Measurements from ENCODE around the gene SALL3.
"Not testable (repeated sequence)": the region's sequence is repeated elsewhere in the genome, so short reads cannot be mapped to it uniquely, and the experiment has no call there.

The SALL3 gene

GRCh38 chr18:78979730-78980278 is at the start of gene SALL3:
SALL3 (plus strand) TSS chr18:78979818; CDS start chr18:78980275, 457 bp downstream.
- DNase-seq (ENCODE audit: low spot score): no peak

GRCh38 chr18:78932281-78932680 is 47.3 kb upstream of the SALL3 start:
- DNase-seq (ENCODE audit: low spot score): no peak

GRCh38 chr18:78934003-78934402 is 45.6 kb upstream of the SALL3 start:
- no peak for DNase-seq (ENCODE audit: low spot score)

- DNase-seq (ENCODE audit: low spot score): no peak
Observed at GRCh38 chr18:78934551-78935225, 44.9 kb upstream of the SALL3 start.

- DNase-seq (ENCODE audit: low spot score): no peak
Observed at GRCh38 chr18:78935406-78935805, 44.2 kb upstream of the SALL3 start.

GRCh38 chr18:78936251-78937005 is 43.2 kb upstream of the SALL3 start:
- no peak for DNase-seq (ENCODE audit: low spot score)

- no peak for DNase-seq (ENCODE audit: low spot score)
Observed at GRCh38 chr18:78937166-78937565, 42.5 kb upstream of the SALL3 start.

GRCh38 chr18:78939105-78939504 is 40.5 kb upstream of the SALL3 start:
- no peak for DNase-seq (ENCODE audit: low spot score)

GRCh38 chr18:78939734-78940494 is 39.7 kb upstream of the SALL3 start:
- DNase-seq (ENCODE audit: low spot score): no peak

- not testable (repeated sequence) for DNase-seq (ENCODE audit: low spot score)
Observed at GRCh38 chr18:78942236-78942635, 37.4 kb upstream of the SALL3 start.

- DNase-seq (ENCODE audit: low spot score): no peak
Observed at GRCh38 chr18:78945628-78946027, 34.0 kb upstream of the SALL3 start.

- DNase-seq (ENCODE audit: low spot score): no peak
Observed at GRCh38 chr18:78947291-78947690, 32.3 kb upstream of the SALL3 start.

GRCh38 chr18:78948221-78948620 is 31.4 kb upstream of the SALL3 start:
- DNase-seq (ENCODE audit: low spot score): no peak

- no peak for DNase-seq (ENCODE audit: low spot score)
Observed at GRCh38 chr18:78948707-78949106, 30.9 kb upstream of the SALL3 start.

GRCh38 chr18:78949216-78949615 is 30.4 kb upstream of the SALL3 start:
- no peak for DNase-seq (ENCODE audit: low spot score)

GRCh38 chr18:78950386-78950785 is 29.2 kb upstream of the SALL3 start:
- no peak for DNase-seq (ENCODE audit: low spot score)

- no peak for DNase-seq (ENCODE audit: low spot score)
Observed at GRCh38 chr18:78953566-78953965, 26.1 kb upstream of the SALL3 start.

GRCh38 chr18:78955051-78955450 is 24.6 kb upstream of the SALL3 start:
- no peak for DNase-seq (ENCODE audit: low spot score)

- no peak for DNase-seq (ENCODE audit: low spot score)
Observed at GRCh38 chr18:78957140-78957539, 22.5 kb upstream of the SALL3 start.

- DNase-seq (ENCODE audit: low spot score): no peak
Observed at GRCh38 chr18:78960709-78961108, 18.9 kb upstream of the SALL3 start.

GRCh38 chr18:78962098-78962497 is 17.5 kb upstream of the SALL3 start:
- DNase-seq (ENCODE audit: low spot score): no peak

- DNase-seq (ENCODE audit: low spot score): not testable (repeated sequence)
Observed at GRCh38 chr18:78964727-78965126, 14.9 kb upstream of the SALL3 start.

- no peak for DNase-seq (ENCODE audit: low spot score)
Observed at GRCh38 chr18:78965260-78965659, 14.4 kb upstream of the SALL3 start.

Measured in hepatic stellate cell (primary cell).